Activated CD4-positive, alpha-beta T cell treated with anti-CD3 and anti-CD28 coated beads for 4 hours (primary cell): ENCODE results near the gene DCLRE1B.
"Not testable (repeated sequence)": the region's sequence is repeated elsewhere in the genome, so short reads cannot be mapped to it uniquely, and the experiment has no call there.

Experiments
- DNase-seq, 2 donors: peaks; one replicate each; pipeline ENCODE4 v3.0.0-alpha.2; 2020

Gene DCLRE1B

DNA sequence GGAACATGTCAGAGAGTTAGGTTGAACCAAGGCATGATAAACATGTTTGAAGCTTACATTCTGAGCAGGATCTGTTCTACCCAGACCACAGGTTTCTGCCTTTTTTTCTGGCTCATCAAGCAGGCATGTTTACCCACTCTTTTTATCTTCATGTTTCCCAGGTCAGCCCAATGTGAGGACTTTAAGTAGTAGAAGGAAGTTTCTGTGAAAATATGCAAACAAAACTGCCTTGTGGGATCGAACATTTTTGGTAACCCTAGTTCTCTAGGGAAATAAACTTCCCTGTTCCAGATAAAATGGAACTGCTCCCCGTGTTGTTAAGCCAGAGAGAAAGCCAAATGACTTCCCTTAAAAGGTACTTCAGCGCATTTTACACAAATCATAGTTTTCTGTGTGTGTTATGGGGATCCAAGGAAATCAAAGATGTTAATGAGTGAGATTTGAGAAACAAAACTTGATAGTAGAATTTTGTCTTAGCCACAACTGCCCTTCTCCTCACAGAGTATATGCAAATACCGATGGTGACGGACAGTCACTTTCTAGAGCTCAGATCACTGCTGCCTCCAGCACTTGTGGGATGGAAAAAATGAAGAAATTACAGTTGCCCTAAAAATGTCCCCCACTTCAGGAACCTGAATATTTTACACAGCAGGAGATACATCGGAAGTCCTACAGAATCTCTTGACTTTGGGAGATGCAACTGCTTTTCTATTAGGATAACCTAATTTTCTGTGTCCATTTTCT is 23.2 kb downstream of the DCLRE1B start:
- no peak for DNase-seq

DNA sequence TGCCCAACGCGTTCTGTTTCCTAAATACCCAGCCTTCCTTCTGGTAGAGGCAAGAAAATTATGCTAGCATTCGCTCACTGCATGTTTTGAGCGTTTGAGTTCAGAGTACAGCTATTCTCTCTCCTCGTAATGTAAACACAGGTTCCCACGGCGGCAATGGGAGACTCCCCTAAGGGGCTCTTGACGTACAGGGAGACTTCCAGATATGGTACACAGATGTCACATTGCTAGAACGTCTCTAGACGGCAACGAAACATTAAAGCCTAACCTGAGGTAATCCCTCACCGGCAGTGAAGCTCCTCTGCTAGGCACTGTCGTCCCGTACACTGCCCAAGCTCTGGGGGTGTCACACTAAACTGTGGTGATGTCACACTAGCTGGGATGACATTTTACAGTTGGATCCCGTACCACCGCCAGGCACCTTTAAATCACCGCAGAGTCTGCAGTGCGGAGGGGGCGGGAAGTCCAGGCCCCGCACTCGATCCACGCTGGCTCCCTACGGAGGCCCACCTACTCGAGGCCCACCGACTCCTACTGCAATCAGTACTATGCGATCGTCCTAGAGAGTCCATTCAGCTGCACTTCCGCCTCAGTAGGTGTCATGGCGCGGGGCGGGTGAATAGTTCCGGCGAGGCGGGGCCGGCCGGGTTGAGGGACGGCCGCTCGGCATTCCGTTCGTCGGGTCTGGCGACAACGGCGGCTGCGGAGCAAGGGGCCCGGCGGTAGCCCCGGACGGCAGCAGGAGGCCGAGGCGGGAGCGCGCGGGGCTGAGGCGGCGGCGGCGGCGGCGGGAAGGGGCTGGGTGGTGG is 24.0 kb downstream of the DCLRE1B start, which contains the start of gene HIPK1:
TSS of gene HIPK1 (plus strand) at position 384 of the 809 bp plus-strand sequence.
- peak; percentile 90 to 92 for DNase-seq

DNA sequence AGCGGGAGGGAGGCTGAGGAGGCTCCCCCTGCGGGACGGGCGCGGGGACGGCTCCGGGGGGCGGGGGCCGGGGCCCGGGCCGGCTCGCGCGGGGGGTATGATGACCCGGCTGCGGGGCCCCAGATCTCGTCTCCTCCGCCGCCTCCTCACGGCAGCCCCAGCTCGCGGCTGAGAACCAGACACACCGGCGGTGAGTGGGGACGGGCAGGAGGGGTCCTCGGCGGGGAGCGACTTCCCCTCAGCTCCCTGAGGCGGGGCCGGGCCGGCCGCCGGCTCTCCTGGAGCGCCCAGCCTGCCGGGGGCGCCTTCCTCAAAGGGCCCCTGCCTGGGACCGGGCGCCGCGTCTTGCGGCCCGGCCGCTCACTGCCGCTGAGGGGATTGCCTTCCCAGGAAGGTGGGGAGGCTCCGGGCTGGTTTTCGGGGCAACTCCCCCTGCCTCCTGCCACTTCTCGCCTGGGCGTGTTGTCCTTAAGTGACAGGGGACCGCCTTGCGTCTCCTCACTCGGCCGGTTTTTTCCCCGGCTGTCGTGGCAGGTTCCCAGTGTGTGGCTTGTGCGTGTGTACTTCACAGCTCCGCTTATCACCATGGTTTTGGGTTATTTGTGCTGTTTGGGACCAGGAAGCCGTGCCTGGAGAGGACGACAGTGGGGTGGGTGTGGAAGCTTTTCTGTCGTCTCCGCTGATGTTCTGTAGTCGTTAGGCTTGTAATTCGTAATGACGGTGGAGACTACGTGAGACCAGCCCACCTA is 24.8 kb downstream of the DCLRE1B start:
- peak; percentile 47 to 57 for DNase-seq

DNA sequence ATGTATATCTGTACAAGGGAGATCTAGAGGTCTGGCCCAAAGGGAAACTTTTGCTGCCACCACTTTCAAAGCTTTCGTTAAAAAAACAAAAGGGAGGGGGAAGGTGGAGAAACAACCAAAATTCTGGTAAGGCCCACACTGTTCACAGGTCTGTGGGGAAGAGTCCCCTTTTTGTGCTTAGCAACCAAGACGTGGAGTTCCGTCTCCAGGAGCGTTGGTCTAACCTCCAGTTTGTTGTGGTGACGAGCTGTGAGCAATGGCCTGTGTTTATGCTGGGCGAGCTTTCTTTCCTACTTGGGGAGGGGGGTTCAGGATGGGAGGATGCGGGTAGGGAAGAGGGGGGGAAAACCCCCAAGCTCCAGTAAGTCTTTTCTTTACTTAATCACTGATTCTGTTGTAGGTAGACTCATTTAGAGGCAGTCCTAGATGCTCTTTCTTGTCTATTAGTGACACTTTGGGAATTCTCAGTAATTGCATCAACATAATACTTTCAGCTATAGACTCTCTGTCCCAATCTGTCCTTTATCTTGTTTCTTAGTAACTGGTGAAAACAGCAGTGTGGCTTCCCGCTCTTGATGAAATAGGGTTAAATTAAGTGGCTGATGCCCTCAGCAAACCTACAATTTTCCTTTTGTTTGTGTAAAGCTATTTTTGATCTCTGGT is 25.5 kb downstream of the DCLRE1B start:
- peak; percentile 54 to 58 for DNase-seq

DNA sequence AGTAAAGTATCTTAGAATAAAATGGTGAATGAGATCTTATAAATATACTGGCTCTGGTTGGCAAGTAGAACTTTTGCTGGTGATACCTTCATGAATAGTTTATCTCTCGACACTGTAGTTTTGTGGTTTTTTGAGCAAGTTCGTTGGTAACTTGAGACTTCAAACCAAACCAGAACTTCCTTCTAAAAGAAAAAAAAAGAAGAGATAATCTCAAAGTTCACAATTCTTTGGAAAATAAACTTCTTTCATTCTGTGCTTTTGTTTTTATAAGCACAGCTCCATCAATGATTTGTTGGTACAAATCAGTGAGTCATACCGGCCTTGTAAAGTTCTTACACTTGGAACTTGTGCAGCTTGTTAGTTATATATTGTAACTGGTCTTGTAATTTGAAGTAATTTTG is 26.3 kb downstream of the DCLRE1B start:
- DNase-seq, result no peak

DNA sequence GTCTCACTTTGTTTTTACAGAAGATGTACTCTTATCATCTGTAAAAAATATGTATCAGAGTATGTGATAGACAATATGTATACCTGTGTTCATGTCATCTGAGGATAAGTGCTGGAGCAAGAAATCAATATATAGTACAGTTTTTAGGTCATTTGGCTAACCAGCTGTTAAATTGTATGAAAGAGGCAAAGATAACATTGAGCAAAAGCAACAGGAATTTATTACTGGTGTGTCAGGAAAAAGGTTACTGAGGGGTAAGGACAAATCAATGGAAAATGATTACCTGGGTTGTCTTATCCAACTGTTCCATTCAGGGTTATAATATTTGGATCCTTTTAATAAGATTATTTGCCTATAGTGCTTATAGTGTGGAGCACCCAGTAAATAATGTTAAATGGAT is 28.9 kb downstream of the DCLRE1B start:
- no peak for DNase-seq

DNA sequence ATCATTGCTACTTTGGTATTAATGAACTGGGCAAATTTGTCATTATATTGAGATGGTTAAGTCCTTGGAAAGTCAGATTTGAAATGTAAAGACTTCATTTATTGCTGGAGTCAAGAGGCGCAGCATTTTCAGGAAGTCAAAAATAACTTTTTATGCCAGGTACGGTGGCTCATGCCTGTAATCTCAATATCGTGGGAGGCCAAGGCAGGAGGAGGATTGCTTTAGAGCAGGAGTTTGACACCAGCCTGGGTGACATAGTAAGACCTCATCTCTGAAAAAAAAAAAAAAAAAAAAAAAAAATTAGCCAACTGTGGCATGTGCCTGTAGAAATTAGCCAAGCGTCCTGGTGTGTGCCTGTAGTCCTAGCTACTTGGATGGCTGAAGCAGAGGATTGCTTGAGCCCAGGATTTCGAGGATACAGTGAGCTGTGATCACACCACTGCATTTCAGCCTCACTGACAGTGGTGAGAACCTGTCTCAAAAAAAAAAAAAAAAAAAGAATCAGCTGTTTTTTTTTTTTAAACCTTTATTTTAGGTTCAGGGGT is 29.5 kb downstream of the DCLRE1B start:
- DNase-seq, result no peak

DNA sequence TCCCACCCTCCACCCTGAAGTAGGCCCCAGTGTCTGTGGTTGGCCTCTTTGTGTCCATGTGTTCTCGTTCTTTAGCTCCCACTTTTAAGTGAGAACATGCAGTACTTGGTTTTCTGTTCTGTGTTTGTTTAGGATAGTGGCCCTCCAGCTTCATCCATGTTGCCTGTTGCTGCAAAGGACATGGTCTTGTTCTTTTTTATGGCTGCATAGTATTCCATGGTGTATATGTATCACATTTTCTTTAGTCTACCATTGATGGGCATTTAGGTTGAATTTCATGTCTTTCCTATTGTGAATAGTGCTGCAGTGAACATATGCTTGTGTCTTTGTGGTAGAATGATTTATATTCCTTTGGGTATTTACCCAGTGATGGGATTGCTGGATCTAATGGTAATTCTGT is 30.1 kb downstream of the DCLRE1B start:
- DNase-seq, result no peak

DNA sequence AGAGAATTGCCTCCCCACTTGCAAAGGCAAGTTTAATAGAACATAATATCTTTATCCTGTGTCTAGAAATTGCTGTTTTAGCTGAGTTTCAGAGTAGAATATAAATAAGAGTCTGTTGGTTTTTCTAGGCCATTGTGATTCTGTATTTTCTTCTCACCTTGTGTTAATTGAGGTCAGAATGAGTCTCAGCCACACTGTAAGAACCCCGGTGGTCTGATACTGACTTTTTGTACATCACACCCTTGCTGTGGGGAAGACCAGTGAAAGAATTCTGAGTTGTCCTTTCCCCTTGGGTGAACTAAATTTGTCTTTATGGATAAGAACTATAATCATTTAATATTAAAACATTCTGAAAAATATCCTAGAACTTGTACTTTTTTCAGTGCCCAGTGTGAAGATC is 30.8 kb downstream of the DCLRE1B start:
- DNase-seq, result no peak

DNA sequence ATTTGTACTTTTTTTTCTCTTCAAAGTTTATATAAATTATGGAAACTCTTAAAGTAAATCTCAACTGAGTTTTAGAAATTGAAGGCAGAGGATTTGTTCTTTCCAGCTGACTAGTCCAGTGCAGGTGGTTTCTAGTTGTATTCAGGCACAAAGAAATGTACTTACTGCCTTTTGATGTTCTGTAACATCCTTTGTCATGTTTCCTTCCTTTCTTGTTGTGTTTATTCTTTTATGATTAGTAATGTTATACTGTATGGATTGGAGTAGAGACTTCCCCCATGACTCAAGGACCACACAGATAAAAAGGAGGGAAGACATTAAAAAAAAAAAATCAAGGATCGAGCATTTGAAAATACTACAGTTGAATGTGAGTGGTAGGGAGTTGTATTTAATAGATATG is 32.0 kb downstream of the DCLRE1B start:
- DNase-seq, result no peak

DNA sequence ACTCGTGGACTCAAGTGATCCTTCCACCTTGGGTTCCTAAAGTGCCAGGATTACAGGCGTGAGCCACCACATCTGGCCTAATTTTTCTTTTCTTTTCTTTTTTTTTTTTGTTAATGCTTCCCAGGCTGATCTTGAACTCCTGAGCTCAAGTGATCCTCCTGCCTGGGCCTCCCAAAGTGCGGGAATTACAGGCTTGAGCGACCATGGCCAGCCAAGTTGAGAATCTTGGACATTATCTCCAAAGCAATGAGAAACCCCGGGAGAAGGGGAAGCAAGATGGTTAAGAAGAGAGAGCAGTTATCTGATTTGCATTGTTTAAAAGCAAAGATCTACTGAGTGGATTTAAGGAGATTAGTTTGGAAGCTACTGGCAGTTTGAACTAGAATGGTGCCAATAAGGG is 33.1 kb downstream of the DCLRE1B start:
- DNase-seq, result no peak

DNA sequence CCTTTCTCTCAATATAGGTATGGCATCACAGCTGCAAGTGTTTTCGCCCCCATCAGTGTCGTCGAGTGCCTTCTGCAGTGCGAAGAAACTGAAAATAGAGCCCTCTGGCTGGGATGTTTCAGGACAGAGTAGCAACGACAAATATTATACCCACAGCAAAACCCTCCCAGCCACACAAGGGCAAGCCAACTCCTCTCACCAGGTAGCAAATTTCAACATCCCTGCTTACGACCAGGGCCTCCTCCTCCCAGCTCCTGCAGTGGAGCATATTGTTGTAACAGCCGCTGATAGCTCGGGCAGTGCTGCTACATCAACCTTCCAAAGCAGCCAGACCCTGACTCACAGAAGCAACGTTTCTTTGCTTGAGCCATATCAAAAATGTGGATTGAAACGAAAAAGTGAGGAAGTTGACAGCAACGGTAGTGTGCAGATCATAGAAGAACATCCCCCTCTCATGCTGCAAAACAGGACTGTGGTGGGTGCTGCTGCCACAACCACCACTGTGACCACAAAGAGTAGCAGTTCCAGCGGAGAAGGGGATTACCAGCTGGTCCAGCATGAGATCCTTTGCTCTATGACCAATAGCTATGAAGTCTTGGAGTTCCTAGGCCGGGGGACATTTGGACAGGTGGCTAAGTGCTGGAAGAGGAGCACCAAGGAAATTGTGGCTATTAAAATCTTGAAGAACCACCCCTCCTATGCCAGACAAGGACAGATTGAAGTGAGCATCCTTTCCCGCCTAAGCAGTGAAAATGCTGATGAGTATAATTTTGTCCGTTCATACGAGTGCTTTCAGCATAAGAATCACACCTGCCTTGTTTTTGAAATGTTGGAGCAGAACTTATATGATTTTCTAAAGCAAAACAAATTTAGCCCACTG is 35.5 kb downstream of the DCLRE1B start:
- DNase-seq, result no peak

DNA sequence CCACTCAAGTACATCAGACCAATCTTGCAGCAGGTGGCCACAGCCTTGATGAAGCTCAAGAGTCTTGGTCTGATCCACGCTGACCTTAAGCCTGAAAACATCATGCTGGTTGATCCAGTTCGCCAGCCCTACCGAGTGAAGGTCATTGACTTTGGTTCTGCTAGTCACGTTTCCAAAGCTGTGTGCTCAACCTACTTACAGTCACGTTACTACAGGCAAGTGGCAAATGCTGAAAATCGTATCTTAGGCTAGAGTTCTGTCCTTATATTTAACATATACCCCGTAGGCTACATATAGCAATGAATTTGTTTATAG is 36.1 kb downstream of the DCLRE1B start:
- DNase-seq, result no peak

DNA sequence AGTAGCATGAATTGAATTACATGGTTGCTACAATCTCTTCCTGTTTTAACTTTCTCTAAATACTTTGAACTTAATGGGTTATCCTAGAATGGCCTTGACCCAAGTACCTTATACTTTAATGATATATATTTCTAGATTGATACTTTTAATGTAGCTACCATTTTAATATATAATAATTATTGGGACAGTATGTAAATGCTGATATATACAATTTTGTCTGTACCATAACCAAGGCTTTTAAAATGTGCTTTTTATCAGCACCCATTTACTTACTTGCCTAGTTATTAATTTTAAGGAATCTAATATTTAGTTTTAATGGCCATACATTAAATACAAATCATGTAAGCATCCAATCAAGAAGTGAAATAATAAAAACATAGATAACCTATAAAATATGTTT is 37.4 kb downstream of the DCLRE1B start:
- no peak for DNase-seq

DNA sequence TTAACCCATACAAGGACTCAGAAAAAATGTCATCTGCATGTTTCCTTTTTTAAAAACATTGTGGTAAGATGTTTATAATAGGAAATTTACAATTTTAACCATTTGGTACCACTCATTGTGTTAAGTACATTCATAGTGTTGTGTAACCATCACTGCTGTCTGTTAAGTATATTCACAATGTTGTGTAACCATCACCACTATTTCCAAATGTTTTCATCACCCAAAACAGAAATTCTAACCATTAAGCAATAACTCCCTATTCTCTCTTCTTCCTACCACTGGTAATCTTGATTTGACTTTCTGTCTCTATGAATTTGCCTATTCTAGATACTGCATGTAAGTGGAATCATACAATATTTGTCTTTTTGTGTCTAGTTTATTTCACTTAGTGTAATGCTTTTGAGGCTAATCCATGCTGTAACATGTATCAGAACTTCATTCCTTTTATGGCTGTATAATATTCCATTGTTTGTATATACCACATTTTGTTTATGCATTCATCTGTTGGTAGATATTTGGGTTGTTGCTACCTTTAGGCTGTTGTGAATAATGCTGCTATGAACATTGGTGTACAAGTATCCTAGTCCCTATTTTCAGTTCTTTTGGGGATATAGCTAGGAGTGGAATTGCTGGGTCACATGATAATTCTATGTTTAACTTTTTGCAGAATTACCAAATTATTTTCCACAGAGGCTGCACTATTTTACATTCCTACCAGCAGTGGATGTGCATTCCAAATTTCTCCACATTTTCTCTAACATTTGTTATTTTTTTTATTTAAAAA is 38.1 kb downstream of the DCLRE1B start:
- no peak for DNase-seq

DNA sequence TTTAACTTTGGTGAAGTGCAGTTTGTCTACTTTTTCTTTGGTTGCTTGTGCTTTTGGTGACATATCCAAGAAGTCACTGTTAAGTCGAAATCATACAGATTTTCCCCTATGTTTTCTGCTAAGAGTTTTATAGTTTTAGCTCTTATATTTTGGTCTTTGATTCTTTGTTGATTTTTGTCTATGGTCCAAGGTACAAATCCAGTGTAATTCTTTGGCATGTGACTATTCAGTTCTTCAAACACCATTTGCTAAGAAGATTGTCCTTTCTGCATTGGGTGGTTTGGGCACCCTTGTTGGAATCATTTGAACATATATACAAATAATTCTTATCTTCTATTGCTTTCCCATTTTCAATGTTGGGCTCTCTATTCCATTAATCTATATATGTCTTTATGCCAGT is 40.2 kb downstream of the DCLRE1B start:
- no peak for DNase-seq

DNA sequence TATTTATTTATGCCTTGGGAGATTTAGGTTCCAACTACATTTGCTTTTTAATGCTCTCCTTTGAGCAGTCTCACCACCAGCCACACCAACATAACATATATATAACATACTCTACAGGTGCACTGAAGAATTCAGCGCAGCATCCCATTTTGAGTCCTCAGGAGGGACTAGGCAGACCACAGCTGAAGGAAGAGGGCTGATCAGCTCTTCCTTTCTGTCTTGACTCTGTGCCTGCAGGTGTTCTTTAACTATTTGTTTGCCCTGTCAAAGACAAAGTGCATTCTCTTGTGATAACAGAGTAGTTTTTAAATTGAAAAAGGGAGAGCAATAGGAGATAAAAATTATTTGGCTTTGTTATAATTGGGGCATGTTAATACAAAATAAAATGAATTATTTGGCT is 41.0 kb downstream of the DCLRE1B start:
- DNase-seq, result no peak

DNA sequence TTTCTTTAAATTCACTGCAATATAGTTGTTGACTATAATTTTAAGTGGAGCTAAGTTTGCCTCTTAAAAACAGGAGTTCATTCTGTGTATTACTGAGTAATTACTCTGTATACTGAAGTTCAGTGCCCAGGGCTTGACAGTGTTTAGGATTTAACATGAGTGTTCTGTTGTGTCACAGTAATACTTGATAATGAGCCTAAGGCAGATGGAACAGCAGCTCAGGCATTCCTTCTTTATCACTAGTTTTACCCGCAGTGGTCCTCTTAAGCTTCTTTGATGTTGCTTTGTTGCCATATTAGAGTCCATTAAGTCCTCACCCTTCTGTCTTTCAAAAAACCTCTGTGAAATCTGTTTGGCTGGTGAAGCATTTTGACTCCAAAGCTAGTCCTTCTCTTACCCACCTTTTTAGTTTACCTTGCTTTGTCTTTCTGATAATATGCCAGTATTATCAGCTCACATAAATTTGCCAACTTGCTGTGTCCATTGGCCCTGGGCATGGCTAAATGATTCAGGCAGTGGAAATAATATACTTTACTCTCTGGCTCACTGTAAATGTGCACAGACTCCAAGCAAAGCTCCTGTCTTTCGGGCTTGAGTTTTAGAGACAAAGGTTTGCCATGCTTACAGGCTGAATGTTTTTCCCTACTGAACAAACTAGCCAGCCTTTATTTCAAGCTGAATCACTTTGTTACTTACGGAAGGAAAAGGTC is 41.7 kb downstream of the DCLRE1B start:
- DNase-seq, result no peak

DNA sequence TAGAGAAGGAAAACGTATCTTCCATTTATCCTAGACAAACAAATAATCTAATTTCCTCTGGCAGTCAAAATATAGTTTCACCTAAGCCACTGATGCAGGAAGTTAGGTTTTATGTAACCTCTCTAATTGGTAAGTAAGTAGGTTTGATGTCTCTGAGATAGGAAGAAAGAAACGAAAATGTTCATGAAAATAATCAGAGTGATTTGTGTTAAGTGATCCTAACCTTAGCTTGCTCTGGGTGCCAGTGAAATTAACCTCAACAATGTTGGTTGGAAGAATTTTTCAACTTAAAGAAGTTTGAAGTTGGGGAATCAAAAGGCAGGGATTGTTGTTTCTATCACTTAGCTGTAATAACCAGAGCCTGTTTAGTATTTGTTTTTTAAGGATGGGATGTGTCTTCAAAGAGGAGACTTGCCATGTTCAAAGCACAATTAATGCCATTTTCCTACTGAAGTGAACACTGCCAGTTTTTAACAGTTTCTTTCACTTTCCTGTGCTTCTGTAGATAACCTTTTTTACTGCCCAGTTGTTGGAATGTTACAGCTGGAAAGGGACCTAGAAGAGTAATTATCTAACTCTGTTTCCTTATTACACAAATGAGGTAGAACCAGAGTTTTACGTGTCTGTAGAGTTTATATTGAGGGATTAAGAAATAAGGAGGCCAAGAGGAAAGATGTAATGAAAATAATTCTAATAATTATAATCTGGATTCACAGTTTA is 42.4 kb downstream of the DCLRE1B start:
- no peak for DNase-seq

DNA sequence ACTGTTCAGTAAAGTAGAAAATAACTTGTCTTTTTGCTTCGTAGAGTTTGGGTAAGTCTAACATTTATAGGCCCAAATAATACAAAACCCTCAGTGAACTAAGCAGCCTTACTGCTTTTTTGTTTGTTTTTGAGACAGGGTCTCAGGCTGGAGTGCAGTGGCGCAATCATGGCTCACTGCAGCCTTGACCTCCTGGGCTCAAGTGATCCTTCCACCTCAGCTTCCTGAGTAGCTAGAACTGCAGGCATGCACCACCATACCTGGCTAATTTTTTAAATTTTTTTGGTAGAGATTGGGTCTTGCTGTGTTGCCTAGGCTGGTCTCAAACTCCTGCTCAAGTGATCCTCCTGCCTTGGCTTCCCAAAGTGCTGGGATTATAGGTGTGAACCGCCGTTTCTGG is 43.0 kb downstream of the DCLRE1B start:
- DNase-seq, result not testable (repeated sequence)
